Esophagus squamous epithelium (tissue), 4 donors: Measurements from ENCODE around the gene TMEM178B.

Experiments
- POLR2A ChIP-seq, 4 donors: fragments of 450-650 bp; IDR thresholded peaks; one replicate each; pipeline ENCODE4 v1.6.1; 2017; ENCODE audit warnings: antibody characterized with exemption in 4 of 4, mild to moderate bottlenecking in 4 of 4, moderate library complexity in 3 of 4
- TF ChIP-seq, protein P1 (sequence below), 6 experiments: fragments of 450-650 bp in 4 of 6; fragments of 200-600 bp in 2 of 6; sonication (generic) in 2 of 6; IDR thresholded peaks; one replicate each; pipeline ENCODE4 v1.5.1; 2016 to 2019; ENCODE audit warnings: antibody characterized with exemption in 6 of 6, mild to moderate bottlenecking in 4 of 6, moderate library complexity in 4 of 6

DNA sequence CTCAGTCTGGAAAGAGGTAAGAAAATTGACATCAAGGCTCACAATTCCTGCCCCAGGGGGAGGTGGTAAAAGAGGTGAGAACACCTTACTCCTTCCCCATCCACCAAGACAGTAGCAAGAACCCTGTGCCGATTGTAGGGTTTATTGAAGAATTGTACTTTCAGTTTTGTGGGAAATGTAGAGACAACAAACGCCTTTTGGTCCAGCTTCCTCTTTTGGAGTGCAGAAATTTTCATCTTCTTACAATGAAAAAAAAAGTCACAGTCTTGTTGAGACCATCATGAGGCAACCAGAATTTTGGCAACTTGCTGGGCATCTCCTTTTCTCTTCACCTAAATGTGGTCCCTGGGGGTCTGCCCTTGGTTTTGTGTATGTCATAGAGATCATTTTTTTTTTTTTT is 217.7 kb downstream of the TMEM178B start:
- TF ChIP-seq, protein P1, sequence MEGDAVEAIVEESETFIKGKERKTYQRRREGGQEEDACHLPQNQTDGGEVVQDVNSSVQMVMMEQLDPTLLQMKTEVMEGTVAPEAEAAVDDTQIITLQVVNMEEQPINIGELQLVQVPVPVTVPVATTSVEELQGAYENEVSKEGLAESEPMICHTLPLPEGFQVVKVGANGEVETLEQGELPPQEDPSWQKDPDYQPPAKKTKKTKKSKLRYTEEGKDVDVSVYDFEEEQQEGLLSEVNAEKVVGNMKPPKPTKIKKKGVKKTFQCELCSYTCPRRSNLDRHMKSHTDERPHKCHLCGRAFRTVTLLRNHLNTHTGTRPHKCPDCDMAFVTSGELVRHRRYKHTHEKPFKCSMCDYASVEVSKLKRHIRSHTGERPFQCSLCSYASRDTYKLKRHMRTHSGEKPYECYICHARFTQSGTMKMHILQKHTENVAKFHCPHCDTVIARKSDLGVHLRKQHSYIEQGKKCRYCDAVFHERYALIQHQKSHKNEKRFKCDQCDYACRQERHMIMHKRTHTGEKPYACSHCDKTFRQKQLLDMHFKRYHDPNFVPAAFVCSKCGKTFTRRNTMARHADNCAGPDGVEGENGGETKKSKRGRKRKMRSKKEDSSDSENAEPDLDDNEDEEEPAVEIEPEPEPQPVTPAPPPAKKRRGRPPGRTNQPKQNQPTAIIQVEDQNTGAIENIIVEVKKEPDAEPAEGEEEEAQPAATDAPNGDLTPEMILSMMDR (IDR thresholded peaks at IDR 0.05): no peak
- no peak for TF ChIP-seq POLR2A (IDR thresholded peaks at IDR 0.05)
